ENCODE data around the gene STK25.
"Not testable (repeated sequence)": the region's sequence is repeated elsewhere in the genome, so short reads cannot be mapped to it uniquely, and the experiment has no call there.

STK25 gene

DNA sequence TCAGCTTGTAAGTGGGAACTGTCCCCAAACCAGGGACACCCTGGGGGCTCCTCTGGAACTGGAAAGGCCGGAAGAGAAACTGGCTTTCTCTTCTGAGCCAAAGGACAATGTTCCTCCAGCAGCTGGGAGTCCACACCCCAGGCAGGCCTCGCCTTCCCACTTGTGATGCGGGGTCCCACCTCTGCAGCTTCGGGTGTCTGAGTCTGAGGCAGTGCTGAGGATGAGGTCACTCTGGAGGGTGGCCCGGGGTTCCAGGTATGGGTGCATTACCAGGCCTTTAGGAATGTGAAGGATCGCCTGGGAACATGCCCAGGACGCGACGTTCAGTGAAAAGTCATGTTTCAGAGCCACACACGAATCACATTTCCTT, 32.0 kb upstream of the STK25 start:
- no peak for DNase-seq (ENCODE audit: low read depth in 1 of 2, low spot score in 1 of 2)

DNA sequence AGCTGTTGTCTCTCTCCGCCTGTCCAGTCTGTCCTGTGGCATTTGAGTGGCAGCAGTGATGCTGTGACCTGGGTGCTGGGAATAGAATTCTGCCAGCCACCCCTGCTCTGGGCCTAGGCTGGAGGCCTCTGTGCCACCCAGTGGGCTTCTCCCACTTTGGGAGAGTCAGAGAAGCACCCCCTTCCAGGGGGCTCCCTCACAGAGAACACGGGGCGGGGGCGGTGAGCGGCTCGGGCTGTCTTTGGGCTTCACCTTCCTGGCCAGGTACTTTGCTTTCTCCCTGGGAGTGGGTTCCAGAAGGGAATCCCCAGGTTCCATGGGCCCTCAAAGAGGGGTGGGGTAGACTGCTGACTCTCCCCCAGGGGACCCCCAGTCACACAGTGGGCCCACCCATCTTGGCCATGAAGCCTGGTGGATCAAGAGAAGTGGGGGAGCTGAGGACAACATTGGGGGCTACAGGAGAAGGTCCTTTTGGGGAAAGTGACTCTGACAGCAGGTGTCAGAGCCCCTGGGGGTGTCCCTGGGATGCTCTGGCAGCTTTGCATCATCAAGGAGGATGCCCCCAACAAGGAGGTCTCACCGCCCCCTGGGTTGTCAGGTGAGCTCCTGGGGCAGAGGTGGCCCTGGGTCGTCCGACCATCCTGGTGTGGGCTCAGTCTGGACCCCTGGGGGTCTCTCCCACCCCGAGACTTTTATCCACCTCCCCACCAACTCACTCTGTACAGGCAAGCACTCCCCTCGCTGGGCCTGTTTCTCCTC, 31.4 kb upstream of the STK25 start:
- DNase-seq (ENCODE audit: low read depth in 1 of 2, low spot score in 1 of 2): no peak

DNA sequence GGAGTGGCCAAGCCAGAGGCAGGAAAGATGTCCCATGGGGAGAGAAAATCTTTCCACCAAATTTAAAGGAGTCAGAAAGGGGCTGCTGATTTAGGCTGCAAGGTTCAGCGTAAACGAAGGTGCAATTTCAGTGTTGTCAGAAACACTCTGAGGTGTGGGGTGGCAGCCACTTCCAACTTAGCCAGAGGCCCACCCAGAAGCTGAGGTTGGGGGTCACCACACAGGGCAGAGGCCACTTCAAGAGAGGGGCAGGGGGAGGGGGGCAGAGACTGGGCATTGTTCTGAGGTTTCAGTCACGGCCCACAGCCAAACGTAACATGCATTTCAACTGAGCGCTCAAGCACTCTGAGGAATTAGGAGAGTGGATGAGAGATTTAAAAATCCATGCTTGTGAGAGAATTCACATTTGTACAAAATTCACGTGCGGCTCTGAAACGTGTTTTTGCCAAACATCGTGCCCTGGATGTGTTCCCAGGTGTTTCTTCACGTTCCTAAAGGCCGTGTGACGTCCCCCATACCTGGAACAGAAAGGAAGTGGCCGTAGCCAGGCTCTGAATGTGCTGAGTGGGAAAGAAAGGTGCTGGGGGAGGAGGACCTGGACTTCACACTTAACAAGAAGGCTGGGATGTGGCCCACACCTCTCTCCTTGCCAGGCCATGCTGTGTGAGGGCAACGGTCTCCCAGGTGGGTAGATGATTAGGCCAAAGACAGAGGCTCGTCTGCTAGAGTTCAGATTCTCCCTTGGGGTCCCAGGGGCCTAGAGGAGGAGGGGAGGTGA, 30.6 kb upstream of the STK25 start:
- DNase-seq (ENCODE audit: low read depth in 1 of 2, low spot score in 1 of 2): no peak

DNA sequence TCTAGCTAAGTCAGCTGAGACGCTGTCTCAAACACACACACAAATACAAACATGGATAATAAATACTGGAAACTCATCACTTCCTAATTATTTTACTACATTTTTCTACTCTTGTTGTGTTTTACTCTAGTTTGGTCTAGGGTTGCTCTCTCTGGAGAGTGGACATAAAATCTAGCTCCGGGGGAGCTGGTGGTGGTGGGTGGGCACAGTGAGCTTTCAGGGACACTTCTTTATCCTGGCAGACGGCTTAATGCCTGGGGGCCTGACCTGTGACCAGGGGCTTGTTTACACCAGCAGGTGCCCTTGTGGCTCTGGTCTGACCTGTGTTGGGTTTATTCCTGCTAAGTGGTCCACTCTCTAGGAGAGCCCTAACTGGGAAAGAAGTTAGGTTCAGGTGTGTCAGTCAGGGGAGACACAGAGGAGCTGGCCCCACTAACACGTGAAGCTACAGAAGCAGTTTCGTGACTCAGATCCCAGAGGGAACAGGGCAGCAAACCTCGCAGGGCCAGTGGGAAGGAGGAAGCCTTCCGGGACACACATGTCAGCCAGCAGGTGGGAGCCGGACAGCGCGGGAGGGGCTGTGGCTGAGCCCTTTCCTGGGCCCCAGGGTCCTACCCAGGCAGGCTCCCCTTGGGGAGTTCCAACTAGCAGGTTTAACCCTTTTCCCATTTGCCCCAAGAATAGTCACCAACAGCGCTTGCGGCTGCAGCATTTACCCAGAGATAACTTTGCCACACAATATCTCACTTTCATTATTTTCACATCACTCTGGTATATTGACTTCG, 27.7 kb upstream of the STK25 start:
- DNase-seq (ENCODE audit: low read depth in 1 of 2, low spot score in 1 of 2): no peak

DNA sequence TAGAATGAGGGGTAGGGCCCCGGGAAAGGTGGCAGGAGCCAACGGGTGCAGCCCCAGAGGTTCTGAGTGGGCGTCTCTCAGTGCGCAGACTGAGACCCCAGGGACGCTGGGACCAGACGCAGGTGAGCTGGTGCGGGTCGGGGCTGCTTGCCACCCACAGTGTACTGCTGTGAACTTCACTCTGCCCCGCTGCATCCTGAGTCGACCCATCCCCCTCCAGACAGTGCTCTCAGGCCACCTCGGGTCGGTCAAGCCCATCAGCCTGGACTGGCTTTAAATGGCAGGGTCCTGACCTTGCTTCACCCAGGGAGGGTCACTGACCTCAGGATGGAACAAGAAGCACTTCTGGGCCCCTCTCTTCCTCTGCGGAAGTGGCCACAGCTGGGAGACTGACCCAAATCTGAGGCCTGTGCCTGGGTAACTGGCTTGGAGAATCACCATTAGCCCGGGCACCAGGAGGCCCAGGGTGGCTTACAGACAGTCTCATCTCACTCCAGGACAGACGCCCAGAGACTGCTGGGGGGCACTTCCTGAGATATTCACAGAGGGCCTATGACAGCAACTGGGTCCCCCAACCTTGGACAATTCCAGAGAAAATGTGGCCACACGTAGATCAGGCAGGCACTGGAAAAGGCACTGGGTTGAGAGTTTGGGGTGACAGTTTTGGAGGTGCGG, 26.5 kb upstream of the STK25 start:
- no peak for DNase-seq (ENCODE audit: low read depth in 1 of 2, low spot score in 1 of 2)

DNA sequence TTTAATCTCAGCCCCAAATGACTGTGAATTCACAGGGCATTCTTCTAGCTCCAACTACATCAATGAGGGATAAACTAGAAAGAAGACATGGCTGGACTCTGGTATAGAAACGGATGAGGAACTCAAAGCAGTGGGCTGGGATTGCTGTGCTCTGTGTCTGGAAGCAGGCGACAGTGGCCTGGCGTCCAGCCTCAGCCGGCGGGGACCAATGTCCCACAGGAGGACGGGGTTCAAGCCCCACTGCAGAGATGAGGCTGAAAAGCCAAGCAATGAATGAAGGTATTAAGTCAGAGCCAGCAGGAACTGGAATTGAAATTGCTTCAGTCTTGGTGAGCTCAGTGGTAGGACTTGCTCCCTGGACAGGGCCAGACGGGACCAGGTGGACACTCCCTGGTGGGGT, 25.9 kb upstream of the STK25 start:
- no peak for DNase-seq (ENCODE audit: low read depth in 1 of 2, low spot score in 1 of 2)

DNA sequence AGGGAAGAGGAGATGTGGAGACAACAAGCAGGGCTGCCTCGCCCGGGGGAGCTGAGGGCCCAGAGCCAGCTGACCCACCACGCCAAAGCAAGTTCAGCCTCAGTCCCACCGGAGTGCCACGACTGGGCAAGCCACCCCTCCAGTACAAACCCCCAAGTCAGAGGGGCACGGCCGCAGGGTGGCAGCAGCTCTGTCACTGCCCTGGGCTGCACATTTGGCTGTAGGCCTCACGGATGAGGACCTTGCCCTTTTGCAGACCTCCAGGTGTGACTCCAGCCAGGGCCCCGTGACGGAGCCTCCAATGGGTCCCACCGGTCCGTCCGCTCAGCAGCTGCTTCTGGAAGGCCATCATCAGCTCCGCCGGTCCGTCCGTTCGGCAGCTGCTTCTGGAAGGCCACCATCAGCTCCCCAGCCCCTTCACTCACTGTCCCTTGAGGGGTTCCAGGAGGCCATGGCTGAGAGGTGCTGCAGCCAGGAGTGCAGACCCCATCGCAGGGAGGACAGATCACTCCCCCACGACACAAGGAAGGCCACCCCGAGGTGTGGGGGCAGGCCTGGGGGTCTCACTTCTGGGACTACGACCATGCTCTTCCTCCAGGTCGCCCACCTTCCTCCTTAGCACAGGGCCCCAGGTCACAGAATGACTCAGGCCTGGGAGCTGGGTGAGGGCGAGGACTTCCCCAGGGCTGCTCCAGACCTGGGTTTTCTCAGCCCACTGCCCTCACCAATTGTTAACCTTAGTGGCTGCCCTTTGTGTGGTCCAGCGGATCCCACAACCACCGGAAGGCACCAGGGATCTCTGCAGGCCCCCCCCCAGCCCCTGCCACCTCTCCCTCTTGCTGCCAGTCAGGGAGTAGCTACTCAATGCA, 24.6 kb upstream of the STK25 start:
- DNase-seq (ENCODE audit: low read depth in 1 of 2, low spot score in 1 of 2): no peak

DNA sequence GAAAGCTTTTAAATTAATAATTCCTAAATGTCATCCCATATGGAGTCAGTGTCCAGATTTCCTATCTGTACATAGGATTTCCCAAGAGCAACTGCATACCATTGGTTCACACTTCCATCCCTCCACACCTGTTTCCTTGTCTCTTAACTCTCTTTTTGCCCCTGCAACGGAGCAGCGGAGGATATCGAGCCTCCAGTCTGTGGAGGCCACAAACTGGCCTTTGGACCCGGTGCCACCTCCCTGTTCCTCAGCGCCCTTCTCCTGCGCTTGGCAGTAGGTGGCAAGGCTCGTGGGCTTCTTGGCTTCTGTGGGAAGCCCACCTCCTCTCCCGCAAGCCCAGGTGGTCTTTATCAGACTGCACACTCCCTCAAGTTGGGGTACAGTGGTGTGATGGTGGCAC, 23.8 kb upstream of the STK25 start:
- no peak for DNase-seq (ENCODE audit: low read depth in 1 of 2, low spot score in 1 of 2)

DNA sequence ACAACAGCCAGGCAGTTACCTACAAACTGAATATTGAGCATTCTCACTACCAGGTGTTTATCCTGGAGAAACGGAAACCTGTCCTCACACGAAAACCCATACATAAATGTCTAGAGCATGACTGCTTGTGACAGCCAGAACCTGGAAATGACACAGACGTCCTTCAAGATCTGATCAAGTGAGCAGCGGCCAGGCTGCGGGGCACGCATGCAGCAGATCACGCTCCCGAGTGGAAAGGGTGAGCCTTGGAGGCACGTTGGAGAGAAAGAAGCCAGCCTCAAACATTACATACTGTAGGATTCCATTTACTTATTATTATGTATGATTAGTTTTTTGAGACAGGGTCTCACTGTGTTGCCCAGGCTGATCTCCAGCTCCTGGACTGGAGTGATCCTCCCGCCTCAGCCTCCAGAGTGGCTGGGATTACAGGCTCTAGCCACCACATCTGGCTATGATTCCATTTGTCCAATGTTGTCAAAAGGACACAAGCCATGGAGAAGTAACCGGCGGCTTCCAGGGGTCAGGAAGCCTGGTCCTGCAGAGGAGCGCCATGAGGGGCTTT, 22.9 kb upstream of the STK25 start:
- no peak for DNase-seq (ENCODE audit: low read depth in 1 of 2, low spot score in 1 of 2)

DNA sequence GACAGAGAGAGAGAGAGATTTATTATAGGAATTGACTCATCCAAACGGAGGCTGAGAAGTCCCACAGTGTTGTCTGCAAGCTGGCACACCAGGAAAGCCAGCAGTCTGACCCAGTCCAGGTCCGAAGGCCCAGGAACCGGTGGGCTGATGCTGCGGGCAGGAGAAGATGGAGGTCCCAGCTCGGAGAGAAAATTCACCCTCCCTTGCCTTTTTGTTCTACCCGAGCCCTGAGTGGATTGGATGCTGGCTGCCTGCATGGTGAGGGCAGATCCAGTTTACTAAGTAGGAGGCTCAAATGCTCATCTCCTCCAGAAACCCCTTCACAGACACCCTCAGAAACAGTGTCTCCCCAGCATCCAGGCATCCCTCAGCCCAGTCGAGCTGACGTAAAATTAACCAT, 22.2 kb upstream of the STK25 start:
- DNase-seq (ENCODE audit: low read depth in 1 of 2, low spot score in 1 of 2): no peak

DNA sequence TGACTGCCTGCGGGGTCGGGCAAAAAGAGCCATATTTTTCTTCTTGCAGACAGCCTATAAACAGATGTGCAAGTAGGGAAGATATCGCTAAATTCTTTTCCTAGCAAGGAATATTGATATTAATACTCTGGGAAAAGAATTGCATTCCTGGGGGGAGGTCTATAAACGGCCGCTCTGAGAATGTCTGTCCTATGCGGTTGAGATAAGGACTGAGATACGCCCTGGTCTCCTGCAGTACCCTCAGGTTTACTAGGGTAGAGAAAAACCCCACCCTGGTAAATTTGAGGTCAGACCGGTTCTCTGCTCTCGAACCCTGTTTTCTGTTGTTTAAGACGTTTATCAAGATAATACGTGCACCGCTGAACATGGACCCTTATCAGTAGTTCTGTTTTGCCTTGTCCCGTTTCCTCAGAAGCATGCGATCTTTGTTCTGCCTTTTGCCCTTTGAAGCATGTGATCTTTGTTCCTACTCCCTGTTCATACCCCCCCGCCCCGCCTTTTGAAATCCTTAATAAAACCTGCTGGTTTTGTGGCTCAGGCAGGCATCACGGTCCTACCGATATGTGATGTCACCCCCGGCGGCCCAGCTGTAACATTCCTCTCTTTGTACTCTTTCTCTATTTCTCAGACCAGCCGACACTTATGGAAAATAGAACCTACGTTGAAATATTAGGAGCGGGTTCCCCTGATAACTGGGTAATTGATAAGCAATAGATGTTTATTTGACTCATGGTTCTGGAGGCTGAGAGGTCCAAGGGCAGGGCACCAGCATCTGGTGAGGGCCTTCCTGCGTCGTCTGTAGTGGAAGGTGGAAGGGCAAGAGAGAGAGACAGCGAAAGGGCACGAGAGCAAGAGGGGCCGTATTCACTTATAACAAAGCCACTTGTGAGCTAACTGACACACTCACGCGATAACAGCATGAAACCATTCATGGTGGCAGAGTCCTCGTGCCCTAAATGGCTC, 17.7 kb upstream of the STK25 start:
- not testable (repeated sequence) for DNase-seq (ENCODE audit: low read depth in 1 of 2, low spot score in 1 of 2)

DNA sequence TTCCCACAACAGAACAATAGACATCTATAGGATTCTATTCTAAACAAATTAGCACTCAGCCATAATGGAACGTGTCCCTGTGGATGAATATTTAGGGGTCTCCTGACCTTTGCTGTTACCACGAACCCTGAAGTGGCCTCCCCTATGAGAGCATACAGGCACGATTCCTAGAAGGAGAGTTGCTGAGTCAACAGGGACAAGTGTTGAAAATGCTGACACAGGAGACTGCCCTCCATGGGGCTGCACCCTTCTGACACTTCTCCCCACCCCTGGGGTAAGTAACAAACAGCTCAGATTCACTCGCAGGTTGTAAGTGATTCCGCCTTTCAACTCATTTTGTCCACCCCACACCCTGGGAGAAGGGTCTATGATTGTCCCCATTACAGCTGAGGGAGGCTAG, 14.1 kb upstream of the STK25 start:
- no peak for DNase-seq (ENCODE audit: low read depth in 1 of 2, low spot score in 1 of 2)

DNA sequence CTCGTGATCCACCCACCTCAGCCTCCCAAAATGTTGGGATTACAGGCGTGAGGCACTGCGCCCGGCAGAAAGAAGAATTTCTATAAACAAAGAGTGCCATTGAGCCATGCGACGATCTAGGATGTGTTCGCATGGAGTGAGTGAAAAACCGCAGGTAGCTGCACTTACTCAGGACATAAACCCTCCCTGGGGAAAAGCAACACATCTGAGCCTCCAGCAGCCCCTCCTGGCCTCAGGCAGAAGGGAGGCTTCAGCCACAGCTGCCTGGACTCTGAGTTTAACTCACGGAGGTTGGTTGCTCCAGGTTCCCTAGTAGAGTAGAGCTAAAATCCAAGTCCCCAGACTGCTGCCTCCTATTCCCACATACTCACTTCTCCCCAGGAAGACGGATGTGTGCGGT, 11.3 kb upstream of the STK25 start:
- no peak for DNase-seq (ENCODE audit: low read depth in 1 of 2, low spot score in 1 of 2)

DNA sequence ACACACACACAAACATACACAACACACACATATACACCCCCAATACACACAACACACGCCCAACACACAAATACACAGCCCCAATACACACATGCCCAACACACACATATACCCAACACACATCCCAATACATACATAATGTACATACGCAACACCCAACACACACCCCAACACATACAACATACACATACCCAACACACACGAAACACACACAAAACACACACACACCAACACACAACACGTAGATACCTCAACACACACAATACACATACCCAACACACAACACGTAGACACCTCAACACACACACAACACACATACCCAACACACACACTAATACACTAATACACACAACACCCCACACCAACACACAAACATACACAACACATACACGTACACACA, 8.9 kb upstream of the STK25 start:
- no peak for DNase-seq (ENCODE audit: low read depth in 1 of 2, low spot score in 1 of 2)

DNA sequence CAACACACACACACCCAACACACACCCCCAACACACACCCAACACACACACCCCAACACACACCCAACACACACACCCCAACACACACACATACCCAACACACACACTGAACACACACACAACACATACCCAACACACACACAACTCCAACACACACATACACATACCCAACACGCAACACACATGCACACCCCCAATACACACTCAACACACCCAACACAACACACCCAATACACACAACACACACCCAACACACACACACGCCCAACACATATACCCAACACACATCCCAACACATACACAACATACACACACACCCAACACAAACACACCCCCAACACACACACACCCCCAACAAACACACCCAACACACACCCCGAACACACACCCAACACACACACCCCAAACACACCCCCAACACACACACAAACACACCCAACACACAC, 8.2 kb upstream of the STK25 start:
- no peak for DNase-seq (ENCODE audit: low read depth in 1 of 2, low spot score in 1 of 2)

DNA sequence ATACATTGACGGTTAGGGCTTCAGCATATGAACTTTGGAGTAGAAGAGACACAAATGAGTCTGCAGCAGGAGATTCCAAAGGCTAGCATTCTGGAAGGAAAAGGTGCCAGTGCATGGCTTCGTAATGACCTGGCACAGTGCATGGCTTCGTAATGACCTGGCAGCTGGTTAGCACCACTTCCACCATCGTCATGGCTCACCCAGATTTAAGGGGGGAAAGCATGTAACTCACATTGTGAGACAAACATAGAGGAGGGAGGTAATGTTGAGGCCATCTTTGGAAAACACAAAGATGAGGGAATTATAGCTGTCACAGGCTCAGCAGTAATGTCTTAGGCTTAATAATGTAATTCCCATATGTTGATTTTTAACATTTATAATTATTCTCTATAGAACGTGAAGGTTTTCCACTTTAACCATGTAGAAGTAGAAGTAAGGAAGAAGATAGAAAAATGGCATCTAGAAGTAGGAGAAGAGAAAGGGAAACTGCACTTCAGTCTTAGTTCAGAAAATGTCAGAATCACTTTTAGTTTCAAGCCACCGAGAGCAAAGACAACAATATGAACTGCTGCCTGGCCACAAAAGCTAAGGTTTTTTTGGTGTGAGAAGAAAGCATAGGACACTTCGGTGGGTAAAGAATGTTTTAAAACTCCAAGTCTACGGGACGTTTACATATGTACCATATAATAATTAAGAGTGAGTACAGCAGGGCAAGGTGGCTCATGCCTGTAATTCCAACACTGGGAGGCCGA, 6.8 kb upstream of the STK25 start:
- no peak for DNase-seq (ENCODE audit: low read depth in 1 of 2, low spot score in 1 of 2)

DNA sequence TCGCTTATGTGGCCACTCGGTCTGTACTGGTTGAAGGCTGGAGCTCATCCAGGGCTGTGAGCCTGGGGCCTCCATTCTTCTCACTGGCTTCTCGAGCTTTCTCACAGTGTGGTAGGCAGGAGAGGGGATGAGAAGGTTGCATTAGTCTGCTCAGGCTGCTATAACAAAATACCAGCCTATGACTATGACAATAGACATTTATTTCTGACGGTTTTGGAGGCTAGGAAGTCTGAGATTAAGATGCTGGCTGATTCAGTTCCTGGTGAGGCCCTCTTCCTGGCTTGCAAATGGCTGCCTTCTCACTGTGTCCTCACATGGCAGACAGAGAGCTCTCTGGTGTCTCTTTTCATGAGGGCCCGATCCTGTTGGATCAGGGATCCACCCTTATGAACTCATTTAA, 6.2 kb upstream of the STK25 start:
- no peak for DNase-seq (ENCODE audit: low read depth in 1 of 2, low spot score in 1 of 2)

DNA sequence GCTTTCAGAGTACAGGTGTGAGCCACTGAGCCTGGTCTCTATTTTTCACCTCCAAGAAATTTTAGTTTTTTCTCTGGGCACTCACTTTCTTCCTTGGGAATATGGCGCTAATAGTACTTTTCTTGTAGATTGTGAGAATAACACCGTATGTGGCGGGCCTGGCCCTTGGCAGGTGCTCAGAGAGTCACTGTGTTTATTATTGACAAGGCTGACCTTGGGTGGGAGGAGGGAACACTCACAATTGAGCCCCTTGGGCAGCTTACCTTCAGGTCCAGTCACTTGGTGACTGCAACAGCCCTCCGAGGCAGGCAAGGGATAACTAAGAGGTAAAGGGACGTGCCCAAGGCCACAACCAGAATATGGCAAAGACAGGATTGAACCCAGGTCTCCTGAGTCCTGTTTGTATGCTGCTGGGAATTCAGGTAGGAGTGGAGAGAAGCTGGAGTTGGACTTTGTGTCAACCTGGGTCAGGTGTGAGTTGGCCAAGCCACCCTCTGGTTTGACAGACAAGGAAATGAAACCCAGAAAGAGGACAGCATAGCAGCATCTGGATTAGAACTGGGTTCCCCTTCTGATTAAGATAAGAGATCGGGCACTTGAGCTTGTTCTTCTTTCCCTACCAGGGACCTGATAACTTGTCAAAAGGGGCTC, 2.8 kb upstream of the STK25 start:
- no peak for DNase-seq (ENCODE audit: low read depth in 1 of 2, low spot score in 1 of 2)

Measured in stimulated activated CD4-positive, alpha-beta T cell treated with anti-CD3 and anti-CD28 coated beads, Interleukin-15, amount 100 ng/mL, for 1 hour (primary cell).